A673 (cell line): ENCODE measurements around the gene RGR. TPM values are rescaled to one million over a fixed set of nuclear protein-coding genes. Genes with fewer than 3 reads are reported as not detected.

ENCODE experiments used
- BruUV-seq: library from RNA; stranded (reverse); fragments of 400-500 nt; replicated peaks from 2 replicates; lab custom pipeline; 2021; lab: Mats Ljungman, UMichigan
- CTCF ChIA-PET: fragments of 300-600 bp; sonication (Branson Sonifier 250); formaldehyde crosslinking; loops from one replicate; lab custom pipeline; 2022; ENCODE audit warnings: antibody characterized with exemption; lab: Charles Lee
- POLR2A ChIA-PET: fragments of 300-600 bp; sonication (Branson Sonifier 250); formaldehyde crosslinking; loops from one replicate; lab custom pipeline; 2022; ENCODE audit warnings: antibody characterized with exemption; ENCODE audit not compliant: low non-redundant PET; lab: Charles Lee
- DNase-seq: peaks from one replicate; pipeline ENCODE4 v3.0.0-alpha.2; 2015; ENCODE audit warnings: low spot score
- H3K27ac ChIP-seq: fragments of 200-600 bp; sonication (generic); 2 replicates; pipeline ENCODE4 v1.5.1; 2016; ENCODE audit warnings: mixed run types, low read depth, mild to moderate bottlenecking, mixed read lengths, antibody characterized with exemption, low read length; ENCODE audit not compliant: poor library complexity, severe bottlenecking
- H3K27me3 ChIP-seq: fragments of 200-600 bp; sonication (generic); replicated peaks from 2 replicates; pipeline ENCODE4 v1.6.1; 2017; ENCODE audit warnings: mixed run types, low read depth, mild to moderate bottlenecking, mixed read lengths, antibody characterized with exemption, low read length; ENCODE audit not compliant: insufficient read depth, poor library complexity
- H3K36me3 ChIP-seq: fragments of 200-600 bp; sonication (generic); 2 replicates; pipeline ENCODE4 v1.6.1; 2016; ENCODE audit warnings: mixed run types, mild to moderate bottlenecking, mixed read lengths, antibody characterized with exemption, low read length; ENCODE audit not compliant: insufficient read depth, poor library complexity, severe bottlenecking
- H3K4me1 ChIP-seq: fragments of 200-600 bp; sonication (generic); 2 replicates; pipeline ENCODE4 v1.6.1; 2017; ENCODE audit warnings: mixed run types, mild to moderate bottlenecking, mixed read lengths, antibody characterized with exemption, low read length; ENCODE audit not compliant: insufficient read depth, poor library complexity, severe bottlenecking
- H3K4me3 ChIP-seq: fragments of 200-600 bp; sonication (generic); 2 replicates; pipeline ENCODE4 v1.5.1; 2016; ENCODE audit warnings: low read depth, mixed run types, mild to moderate bottlenecking, mixed read lengths, low read length; ENCODE audit not compliant: poor library complexity, severe bottlenecking
- H3K9me3 ChIP-seq: fragments of 200-600 bp; sonication (generic); 2 replicates; pipeline ENCODE4 v1.6.1; 2016; ENCODE audit warnings: mixed run types, low read depth, mild to moderate bottlenecking, mixed read lengths, antibody characterized with exemption, low read length; ENCODE audit not compliant: poor library complexity, severe bottlenecking
- EZH2 ChIP-seq: fragments of 200-600 bp; sonication (generic); IDR thresholded peaks from 2 replicates; pipeline ENCODE4 v1.6.1; 2017; ENCODE audit warnings: borderline replicate concordance, low read depth, mild to moderate bottlenecking, mixed read lengths, antibody characterized with exemption, low read length; ENCODE audit not compliant: poor library complexity, severe bottlenecking
- intact Hi-C: fragments of 100-400 bp; cut with micrococcal nuclease; formaldehyde crosslinking; loops from one replicate; pipeline ENCODE4 v1.10.0; 2022; ENCODE audit not compliant: unreplicated experiment
- total RNA-seq: library from RNA; stranded (reverse); gene quantifications from 2 replicates; pipeline ENCODE4 v1.2.3, GENCODE V29; 2021
- TF ChIP-seq, protein P1 (sequence below): fragments of 300-800, 200-600 bp; sonication (generic); conservative IDR thresholded peaks from 2 replicates; pipeline ENCODE4 v1.5.1; 2017; ENCODE audit warnings: low read depth, mild to moderate bottlenecking, antibody characterized with exemption, low read length, moderate library complexity, mixed read lengths

RGR gene
- total RNA-seq, 1 experiment from 2014 or later, result not detected

DNA sequence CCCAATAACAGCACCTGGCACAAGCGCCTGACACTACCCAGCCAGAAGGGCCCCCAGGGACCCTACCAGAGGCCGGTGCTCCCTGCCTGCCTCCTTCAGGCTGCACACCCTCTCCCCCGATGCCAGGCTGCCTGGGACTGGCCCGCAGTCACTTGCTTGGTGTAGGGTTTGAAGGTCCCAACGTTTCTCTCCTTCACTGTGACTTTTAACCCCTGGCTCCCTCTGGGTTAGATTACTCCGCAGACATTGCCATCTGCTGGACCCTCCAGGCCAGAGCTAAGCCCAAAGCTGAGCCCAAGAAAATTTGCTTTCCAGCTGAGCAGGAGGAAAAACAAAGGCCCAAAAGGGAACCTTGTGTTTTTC, 43.6 kb upstream of the RGR start:
- intact Hi-C loops, result no loop called here
- Histone ChIP-seq H3K4me3 (no peak overlapping the region), H3K27me3 (peaks cover 36% of the 10 kb centered on the region), H3K27ac (no peak overlapping the region), H3K4me1 (no peaks in the 10 kb centered on the region), H3K36me3 (no peaks in the 10 kb centered on the region), H3K9me3 (no peaks in the 10 kb centered on the region)
- no peak for TF ChIP-seq EZH2
- TF ChIP-seq, protein P1, sequence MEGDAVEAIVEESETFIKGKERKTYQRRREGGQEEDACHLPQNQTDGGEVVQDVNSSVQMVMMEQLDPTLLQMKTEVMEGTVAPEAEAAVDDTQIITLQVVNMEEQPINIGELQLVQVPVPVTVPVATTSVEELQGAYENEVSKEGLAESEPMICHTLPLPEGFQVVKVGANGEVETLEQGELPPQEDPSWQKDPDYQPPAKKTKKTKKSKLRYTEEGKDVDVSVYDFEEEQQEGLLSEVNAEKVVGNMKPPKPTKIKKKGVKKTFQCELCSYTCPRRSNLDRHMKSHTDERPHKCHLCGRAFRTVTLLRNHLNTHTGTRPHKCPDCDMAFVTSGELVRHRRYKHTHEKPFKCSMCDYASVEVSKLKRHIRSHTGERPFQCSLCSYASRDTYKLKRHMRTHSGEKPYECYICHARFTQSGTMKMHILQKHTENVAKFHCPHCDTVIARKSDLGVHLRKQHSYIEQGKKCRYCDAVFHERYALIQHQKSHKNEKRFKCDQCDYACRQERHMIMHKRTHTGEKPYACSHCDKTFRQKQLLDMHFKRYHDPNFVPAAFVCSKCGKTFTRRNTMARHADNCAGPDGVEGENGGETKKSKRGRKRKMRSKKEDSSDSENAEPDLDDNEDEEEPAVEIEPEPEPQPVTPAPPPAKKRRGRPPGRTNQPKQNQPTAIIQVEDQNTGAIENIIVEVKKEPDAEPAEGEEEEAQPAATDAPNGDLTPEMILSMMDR, result no peak
- ChIA-PET CTCF (no interaction called here), POLR2A (no interaction called here)
- no TSS peak for BruUV-seq
- DNase-seq, result no peak

DNA sequence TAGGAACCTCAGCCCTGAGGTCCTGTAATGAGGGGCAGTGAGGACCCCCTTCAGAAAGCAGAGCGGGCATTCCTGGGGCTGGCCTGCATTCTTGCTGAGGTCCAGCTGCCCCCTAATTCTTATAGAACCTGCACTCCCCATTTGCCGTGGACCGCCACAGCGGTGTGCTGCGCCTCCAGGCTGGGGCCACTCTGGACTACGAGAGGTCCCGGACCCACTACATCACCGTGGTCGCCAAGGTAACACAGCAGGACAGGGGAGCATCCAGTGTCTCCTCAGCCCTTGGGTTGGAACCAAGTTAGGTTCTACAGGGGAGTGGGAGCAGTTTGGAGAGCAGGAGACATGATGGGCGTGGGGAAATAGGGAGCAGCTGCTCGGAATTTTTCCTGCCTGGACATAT, 43.2 kb upstream of the RGR start:
- BruUV-seq, result no TSS peak
- Histone ChIP-seq H3K4me1 (no peaks in the 10 kb centered on the region), H3K4me3 (no peak overlapping the region), H3K36me3 (no peaks in the 10 kb centered on the region), H3K27ac (no peak overlapping the region), H3K27me3 (peaks cover 31% of the 10 kb centered on the region), H3K9me3 (no peaks in the 10 kb centered on the region)
- DNase-seq, result no peak
- intact Hi-C loops, result no loop called here
- ChIA-PET CTCF (no interaction called here), POLR2A (no interaction called here)
- TF ChIP-seq EZH2, result no peak
- TF ChIP-seq, protein P1, result no peak

DNA sequence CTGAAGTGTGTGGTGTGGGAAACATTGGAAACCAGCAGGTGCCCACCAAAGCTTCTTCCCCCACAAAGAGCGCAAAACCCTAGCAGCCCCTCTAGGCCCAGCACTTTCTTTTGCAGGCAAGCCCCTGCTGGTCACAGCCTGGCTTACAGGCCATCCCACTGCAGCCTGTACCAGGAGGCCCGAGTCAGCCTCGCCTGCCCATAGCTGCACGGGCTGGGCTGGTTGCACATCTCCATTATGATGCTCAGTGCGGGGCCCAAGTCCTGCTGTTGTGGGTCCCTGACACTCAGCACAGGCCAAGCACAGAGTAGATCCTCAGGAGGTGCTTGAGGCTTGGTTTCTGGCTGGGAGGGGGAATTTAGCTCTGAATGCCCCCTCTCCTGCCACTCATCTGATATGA, 42.5 kb upstream of the RGR start:
- intact Hi-C loops, result no loop called here
- CTCF ChIA-PET, result no interaction called here
- H3K4me3 ChIP-seq, result no peak overlapping the region
- H3K36me3 ChIP-seq, result no peaks in the 10 kb centered on the region
- DNase-seq, result no peak
- BruUV-seq, result no TSS peak
- no peaks in the 10 kb centered on the region for H3K9me3 ChIP-seq
- no peaks in the 10 kb centered on the region for H3K4me1 ChIP-seq
- H3K27ac ChIP-seq, result no peak overlapping the region
- peaks cover 25% of the 10 kb centered on the region for H3K27me3 ChIP-seq
- POLR2A ChIA-PET, result no interaction called here
- no peak for TF ChIP-seq EZH2
- TF ChIP-seq, protein P1, result no peak
